Measurements from ENCODE around the gene LCA5L.
"Not testable (repeated sequence)": the region's sequence is repeated elsewhere in the genome, so short reads cannot be mapped to it uniquely, and the experiment has no call there.

Gene LCA5L

DNA sequence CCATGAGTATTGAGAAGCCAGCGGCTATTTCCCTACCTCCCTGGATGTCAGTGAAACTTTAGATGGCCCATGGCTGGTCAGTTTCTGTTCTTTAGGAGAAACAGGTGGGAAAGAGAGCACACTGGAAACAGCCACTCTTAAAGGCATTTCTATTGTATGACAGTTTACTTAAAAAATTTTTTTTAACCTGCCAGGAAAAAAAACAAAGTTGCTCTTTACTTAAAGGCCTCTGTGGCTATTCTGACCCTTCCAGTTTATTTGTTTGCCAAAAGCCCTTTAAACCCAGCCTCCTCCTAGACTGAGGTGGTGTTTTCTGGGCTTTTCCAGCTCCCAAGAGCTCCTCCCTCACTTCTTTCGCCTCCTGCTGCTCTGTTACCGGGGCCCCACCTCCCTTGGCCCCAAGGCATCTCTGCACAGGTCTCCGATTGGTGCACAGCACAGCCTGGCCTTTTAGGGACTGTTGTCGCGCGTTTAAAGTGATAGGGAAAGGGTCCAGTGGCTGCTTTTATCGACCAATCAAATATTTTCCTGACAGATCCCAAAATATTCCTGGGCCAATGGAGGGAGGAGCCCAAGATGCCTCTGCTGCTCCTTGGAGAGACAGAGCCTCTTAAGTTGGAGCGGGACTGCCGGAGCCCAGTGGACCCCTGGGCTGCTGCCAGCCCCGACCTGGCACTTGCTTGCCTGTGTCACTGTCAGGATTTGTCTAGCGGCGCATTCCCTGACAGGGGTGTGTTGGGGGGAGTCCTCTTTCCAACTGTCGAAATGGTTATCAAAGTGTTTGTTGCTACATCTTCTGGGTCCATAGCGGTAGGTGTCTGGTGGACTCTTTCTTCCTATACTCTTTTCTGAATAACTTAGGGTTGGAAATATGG lies 6.0 kb upstream of the LCA5L start, which contains the start of gene SH3BGR:
Gene SH3BGR (plus strand): TSS at position 639 of the 875 bp plus-strand sequence. CDS start 127 bp downstream, at position 766.
- DNase-seq, result no peak

DNA sequence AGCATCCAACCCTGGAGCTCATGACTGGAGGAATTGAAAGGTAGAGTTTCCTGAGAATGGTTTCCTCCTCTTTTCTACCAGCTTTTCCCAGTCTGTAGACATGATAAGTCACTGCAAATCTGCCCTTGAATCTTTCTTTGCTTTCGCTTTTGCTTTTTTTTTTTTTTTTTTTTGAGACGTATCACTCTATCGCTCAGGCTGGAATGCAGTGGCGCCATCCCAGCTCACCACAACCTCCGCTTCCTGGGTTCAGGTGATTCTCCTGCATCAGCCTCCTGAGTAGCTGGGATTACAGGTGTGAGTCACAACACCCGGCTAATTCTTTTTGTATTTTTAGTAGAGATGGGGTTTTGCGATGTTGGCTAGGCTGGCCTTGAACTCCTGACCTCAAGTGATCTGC lies 1.7 kb upstream of the LCA5L start:
- no peak for DNase-seq

DNA sequence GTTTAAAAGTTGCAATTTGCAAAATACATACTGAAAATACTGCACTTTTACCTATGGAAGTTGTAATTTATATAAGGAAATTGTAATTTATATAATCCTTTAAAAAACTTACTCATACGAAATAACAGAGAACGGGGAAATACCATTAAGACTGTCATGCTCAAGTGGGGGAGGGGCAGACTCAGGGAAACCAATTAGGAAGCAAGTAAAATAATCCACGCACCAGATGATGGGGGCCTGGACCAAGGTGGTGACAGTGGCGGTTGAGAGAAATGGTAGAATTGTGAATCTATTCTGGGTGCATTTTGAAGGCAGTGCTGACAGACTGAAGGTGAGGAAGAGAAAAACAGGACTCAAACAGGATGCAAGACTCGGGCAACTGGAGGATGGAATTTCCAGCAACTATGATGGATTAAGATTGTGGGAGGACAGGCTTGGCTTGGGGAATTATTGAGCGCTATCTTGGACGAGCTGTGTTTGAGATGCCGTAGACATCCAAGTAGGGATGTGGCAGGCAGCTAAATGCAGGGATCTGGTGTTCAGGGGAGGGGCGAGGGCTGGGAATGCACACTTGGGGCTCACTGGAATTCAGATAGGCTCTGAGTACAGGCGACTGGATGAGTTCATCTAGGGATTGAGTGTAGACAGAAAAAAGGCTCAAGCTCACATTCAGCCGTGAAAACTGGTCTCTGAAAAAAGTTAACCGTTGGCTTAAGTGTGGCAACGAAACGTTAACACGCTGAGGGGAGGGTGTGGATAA lies 977 bp downstream of the LCA5L start:
- peak; percentile 14 for DNase-seq

DNA sequence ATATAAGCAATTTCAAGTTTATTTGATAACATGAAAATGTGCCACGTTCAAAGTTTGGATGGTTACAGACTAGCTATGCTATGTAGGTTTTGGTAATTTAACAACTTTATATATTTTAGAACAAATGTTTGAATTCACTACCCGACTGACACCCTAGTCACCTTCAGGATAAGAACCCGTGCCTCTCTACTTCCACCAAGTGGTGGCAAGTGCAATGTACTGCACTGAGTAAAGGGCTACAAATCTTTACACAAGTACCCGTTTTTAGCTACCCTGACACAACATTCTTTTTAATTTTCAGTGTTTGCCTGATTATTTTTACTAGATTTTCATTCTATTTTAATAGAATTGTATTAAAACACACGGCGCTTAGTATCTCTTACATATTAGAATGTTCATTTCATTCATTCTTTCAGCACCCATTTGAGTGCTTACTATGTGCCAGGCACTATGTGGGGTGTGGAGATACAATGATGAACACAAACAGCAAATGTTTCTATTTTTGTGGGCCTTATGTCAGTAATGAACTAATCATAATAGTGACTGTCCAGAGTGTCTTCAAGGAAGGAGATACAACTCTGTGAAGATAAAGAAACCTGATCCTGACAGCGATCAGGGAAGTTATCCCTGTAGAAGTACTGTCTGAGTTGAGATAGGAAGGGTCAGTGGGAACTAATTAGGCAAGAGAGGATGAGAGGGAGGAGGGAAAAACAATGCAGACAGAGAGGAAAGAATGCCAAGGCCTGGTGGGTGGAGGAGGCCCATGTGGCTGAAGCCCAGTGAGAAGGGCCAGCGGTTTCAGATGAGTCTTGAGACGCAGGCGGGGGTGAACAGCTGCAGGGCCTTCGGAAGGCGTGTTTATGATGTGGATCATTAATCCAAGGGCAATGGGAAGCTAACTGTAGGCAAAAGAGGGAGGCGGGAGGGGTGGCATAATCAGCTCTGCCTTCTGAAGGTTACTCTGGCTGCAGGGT lies 3.8 kb downstream of the LCA5L start:
- peak; percentile 47 for DNase-seq

DNA sequence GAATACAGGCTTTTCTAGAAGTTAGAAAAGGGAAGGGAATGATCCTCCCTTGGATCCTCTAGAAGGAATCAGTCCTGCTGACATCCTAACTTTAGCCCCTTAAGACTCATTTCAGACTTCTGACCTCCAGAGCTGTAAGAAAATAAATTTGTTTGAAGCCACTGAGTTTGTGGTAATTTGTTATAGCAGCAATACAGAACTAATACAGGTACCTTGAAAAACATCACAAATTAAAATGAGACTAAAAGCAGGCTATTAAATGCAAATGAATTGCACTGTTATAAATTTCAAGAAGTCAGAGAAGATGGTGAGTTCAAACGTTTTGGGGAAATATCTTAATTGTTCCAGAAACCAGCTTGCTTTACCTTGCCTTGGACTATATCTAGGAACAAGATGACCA lies 6.3 kb downstream of the LCA5L start:
- no peak for DNase-seq

DNA sequence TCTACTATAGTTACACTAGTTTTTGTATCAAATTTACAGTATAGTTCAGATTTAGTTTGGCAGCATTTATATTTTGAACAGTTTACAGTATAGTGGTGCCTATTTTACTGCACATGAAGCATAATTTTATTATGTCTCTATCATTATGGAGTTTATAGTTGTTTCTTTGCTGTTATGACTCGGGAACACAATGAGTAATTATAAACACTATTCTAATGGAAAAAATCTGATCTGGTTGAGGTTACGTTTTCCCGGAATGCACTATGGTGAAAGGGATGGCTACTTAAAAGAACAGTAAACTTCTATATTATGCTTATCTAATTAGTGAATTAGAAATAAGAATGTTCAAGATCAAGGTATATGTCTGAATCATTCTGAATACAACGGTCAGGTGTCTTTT lies 10.6 kb downstream of the LCA5L start:
- peak; percentile 15 for DNase-seq

DNA sequence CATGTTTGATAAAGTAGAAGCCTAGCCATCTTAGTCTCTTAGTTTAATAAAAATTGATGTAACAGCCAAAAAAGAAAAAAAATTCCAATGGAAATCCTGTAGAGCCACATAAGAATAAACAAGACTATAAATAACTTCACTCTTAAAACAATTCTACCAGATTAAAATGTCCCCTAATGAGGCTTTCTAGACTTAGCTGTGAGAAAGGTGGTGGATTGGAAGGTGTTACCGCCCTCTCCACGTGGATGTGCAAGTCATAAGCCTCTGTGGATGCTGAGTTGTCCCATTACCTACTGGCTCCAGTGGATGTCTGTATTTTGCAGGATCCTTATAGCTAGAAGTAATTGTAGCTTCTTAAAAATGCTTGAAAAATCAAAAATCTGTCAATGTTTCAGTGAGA lies 14.6 kb downstream of the LCA5L start:
- no peak for DNase-seq

DNA sequence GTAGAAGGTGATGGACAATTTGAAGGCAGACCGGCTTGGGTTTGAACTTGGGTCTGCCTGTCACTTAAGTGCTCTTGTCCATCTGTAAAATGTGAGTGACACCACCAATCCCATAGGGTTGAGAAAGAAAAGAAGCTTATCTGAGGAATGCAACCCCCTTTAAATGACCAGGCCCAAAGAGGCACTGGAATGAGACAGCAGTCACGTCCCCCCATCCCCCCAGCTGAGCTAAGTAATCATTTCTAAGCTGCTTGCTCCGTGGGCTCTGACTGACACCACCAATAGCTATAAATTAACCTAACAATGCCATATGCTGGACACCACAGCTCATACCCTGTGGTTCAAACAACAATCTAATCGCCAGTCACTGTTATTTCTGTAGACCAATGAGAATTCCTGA lies 15.1 kb downstream of the LCA5L start:
- no peak for DNase-seq

DNA sequence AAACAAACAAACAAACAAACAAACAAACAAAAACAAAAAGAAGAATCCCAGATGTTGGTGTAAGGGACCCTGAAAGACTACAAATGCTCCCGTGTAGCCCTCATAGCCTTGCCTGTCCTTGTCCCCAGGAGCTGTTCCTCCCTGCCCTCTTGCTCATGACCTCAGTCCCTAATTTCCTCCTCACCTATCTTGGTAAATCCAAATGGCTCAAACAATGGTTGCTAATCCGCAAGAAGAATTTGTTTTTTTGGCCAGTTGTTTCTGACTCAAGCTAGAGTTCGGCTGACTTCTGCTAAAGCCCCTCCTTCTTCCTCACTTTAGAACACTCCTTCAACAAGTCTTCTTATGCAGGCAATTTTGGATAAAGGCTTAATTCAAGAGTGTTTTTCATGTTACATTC lies 15.6 kb downstream of the LCA5L start:
- no peak for DNase-seq

DNA sequence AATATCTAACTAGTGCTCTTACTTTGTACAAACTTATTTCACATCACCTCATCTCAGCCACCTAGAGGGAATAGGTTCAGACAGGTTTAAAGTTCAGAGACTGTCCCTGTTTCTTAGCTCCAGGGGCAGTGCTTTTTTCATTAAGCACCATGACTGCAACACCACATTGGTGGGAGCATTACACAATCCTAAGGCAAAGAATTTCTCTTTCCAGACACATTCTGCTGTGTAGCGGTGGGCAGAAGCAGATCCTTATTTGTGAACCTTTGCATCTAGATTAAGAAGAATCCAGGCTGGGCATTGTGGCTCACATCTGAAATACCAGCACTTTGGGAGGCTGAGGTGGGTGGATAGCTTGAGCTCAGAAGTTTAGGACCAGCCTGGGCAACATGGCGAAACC lies 16.1 kb downstream of the LCA5L start:
- DNase-seq, result no peak

DNA sequence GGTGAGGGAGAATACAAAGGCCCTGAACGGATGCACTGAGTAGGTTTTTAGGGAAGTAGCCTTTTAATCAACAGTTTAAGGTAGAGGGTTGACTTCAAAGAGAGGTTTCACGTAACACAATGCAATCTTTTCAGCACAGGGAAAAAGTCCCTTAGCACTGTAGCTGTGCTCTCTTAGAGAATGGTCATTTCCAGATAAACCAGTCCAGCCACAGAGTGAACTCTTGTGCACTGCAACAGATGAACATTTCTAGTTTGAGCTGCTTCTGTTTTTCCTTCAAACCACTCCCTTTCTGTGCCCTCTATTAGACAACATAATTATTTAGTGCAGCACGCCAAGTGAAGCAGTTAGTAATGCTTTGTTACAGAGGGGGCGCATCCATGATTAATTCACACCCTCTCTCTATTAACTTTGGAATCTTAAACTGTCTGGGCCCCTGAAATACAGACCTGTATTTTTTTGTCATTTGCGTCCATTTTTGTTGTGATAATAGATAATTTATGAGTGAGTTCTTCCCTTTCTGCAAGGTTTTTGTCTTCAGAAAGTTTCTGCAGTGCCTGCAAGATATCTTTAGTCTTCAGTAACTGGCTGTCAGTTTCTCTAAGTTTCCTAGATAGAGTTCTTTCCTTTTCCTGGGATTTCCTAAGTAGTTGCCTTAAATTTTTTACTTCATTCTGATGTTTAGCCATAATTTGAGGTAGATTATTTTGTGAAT lies 22.9 kb downstream of the LCA5L start:
- no peak for DNase-seq

DNA sequence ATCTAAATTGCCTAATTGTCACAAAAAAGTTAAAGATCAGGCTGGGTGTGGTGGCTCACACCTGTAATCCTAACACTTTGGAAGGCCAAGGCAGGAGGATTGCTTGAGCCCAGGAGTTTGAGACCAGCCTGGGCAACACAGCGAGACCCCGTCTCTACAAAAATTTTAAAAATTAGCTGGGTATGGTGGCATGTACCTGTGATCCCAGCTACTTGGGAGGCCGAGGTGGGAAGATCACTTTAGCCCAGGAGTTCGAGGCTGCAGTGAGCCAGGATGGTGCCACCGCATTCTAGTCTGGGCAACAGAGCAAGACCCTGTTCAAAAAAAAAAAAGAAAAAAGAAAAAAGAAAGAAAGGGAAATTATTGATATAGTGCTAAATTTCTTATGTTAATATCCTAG lies 26.4 kb downstream of the LCA5L start:
- not testable (repeated sequence) for DNase-seq

DNA sequence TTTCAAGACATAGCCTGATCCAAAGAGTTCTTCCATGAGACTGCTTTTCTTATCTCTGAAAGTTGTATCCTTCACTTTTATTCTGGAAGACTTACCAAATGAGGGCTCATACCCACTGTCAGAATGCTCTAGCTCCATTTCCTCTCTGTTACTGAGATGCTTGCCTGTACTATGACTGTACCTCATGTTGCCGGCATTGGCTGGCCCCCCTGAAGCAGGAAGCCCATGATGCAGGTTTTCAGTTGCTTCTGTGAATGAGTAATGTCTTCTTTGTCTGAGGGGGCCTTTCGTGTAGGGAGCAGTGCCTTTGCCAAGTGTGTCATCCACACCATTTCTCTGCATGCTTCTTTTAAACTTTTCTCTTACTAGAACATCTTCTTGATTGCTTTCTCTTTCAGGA lies 39.5 kb downstream of the LCA5L start:
- no peak for DNase-seq

DNA sequence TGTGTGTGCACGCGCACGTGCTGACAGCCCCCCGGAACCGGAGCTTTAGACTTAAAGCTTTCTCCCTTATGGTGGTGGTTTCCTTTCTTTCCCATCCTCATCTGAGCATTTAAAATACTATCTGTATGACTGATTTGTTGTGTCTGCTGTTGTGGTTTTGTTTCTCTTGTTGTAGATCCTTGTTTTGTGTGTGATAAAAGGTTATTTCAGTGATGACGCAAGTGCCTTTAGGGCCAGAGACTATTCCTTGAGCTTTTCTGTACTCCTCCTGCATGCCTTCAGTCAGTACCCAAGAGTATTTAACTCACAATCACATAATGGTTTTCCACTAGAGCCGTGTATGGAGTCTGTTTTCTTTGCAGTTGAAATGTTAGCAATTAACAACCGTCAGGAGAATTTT lies 45.4 kb downstream of the LCA5L start:
- DNase-seq, result no peak

DNA sequence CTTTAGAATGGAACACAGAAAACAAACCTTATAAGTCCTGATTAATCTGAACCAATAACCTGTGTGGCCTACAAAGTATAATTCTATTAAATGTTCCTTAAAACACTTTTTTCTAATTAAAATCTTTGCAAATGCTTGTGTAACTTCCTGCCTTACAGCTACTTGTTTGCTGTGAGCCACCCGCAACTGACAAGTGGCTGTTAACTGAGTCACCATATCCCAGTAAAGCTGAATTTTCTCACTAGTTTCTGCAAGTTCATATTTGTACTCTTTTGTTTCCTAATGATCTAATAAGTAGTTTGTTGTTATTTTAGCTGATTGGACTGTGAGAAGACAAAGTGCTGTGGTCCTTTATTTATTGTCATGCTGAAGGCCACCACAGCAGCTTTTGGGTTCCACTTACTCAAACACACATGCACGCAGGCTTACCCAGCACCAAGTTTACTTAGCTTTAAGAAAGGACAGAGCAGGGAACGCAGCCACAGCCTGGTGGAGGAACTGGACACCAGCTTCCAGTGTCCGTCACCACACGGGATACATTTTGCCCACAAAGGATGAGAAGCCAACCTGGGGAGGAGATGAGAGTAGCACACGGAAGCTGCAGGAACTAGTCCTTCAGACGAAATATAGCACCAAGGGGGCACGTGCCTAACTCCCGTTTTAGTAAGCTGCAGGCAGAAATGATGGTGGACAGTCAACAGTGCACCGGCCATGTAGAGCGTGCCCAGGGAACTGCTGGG lies 47.8 kb downstream of the LCA5L start:
- DNase-seq, result no peak

DNA sequence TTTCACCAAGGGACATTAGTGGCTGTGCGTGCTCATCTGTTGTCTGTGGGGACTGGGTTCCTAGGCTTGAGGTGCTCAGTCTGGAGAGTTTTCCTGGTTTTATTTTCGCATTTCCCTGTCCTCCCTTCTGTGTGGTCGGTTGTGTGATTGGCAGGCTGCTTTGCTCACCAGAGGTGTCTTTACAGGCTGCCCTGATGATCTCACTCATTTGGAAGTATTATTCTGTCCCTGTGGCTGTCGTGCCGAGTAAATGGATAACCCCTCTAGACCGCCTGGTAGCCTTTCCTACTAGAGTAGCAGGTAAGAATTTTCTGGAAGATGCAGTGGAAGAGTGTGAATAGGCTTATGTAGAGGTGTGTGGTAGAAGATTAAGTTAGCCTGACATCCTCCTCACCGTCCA lies 52.6 kb downstream of the LCA5L start:
- no peak for DNase-seq

DNA sequence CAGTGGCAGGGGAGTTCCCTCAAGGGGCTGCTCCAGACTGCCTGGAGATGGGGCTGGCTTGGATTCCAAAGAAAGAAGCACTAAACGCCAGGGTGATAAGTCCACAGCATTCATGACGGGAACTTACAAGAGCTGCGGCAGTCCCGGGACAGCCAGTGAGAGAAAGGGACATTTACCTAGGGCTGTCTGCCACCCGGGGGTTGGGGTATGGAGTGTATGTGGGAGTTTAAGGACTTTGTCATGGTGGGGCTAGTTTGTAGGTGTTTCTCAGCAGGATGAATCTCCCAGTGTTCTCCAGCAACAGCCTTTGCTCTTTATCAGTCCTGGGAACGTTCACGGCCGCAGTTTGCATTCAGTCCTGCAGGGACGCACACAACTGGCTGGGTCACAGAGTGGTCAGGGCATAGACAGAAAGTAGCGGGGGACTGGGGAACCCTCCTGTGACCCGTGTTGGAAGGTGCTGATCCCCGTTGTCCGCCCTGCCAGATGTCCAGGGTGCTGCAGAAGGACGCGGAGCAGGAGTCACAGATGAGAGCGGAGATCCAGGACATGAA lies 55.3 kb downstream of the LCA5L start:
- no peak for DNase-seq

DNA sequence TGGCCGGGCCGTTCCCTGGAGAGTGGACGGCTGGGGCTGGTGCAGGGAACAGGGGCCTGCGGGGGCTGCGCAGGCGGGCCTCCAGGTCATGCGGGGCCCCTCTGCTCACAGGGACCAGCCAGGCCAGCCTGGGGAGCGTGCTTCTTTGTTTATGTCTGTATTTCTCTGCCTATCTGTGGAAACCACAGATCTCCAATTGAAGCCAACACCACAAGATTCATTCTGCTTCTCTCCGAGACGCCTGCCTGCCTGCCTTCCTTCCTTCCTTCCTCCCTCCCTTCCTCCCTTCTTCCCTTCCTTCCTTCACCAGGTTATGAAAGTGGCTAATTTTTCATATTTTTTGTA lies 56.8 kb downstream of the LCA5L start:
- no peak for DNase-seq

DNA sequence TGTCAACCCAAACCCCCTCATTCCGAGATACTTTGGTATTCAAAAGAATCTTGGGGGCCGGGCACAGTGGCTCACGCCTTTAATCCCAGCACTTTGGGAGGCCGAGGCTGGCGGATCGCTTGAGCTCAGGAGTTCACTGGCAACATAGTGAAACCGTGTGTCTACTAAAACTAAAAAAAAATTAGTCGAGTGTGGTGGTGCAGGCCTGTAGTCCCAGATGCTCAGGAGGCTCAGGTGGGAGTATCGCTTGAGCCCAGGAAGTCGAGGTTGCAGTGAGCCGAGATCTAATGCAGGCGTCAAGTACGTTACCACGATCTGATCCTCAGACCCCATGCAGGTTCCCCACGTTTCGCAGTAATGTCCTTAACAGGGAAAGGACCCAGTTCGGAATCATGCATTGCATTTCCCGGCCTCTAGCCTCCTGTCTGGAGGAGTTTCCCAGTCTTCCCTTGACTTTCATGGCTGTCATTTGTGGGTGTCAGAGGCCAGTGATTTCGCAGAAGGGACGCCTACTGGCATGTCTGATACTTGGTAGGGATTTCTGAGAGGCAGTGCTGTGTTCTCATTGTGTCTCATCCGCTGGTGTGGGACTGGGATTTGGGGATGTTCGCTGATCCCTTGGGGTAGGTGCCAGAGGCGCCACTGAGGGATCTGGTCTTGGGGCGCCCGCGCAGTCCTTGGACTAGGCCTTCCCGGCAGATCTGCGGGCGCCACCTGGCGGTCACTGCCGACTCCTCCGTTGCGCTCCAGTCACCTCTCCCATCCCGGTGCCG lies 57.4 kb downstream of the LCA5L start:
- DNase-seq, result peak; percentile 88

DNA sequence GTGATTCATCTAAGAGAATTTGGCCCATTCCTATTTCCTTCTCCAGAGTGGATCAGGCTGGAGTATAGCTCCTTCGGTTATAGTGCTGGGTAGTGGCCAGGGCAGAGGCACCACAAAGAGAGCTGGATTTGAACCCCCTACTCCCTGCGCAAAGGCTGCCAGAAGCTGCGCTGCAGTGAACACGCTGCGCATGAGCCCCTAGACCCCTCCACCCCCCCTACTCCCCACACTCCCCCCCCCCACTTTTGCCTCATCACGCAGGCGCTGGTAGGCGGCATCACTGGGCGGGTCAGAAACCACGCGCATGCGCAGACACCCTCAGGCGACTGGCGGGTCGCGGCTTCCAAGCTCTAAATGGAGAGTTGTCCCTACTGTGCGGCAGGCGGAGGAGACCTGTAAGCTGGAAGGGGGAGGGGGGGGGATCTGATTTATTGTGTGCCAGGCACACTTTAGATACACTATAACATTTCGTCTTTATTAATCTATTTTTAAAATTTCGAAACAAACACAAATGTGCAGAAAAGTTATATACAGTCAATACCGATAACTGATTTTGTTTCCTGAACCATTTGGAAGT lies 58.0 kb downstream of the LCA5L start:
- peak; percentile 75 for DNase-seq
